PC-3 (cell line): ENCODE results near the gene SUSD3.

Source experiments
- EZH2 ChIP-seq: fragments of 300-600 bp; sonication (generic); IDR thresholded peaks from one replicate; pipeline ENCODE4 v1.6.1; 2017; ENCODE audit warnings: antibody characterized with exemption, mild to moderate bottlenecking, low read length; ENCODE audit not compliant: unreplicated experiment
- TF ChIP-seq, protein P1 (sequence below): fragments of 300-600 bp; sonication (generic); conservative IDR thresholded peaks from 2 replicates; pipeline ENCODE4 v1.5.1; 2017; ENCODE audit warnings: antibody characterized with exemption, low read depth, mild to moderate bottlenecking, low read length

DNA sequence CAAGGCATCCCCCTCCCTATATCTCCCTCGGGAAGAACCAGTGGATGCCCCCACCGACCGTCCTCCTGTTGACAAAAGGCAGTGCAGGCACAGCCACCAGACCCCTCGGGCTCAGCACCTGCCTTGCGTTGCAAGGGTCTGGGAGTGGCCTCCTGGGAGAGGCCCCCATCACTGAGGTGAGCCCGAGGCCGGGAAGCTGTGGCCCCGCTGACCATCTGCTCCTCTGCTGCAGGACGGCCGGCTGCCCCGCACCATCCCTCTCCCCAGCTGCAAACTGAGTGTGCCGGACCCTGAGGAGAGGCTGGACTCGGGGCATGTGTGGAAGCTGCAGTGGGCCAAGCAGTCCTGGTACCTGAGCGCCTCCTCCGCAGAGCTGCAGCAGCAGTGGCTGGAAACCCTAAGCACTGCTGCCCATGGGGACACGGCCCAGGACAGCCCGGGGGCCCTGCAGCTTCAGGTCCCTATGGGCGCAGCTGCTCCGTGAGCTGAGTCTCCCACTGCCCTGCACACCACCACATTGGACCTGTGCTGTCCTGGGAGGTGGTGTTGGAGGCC lies 23.3 kb upstream of the SUSD3 start:
- no peak for TF ChIP-seq EZH2
- TF ChIP-seq, protein P1, sequence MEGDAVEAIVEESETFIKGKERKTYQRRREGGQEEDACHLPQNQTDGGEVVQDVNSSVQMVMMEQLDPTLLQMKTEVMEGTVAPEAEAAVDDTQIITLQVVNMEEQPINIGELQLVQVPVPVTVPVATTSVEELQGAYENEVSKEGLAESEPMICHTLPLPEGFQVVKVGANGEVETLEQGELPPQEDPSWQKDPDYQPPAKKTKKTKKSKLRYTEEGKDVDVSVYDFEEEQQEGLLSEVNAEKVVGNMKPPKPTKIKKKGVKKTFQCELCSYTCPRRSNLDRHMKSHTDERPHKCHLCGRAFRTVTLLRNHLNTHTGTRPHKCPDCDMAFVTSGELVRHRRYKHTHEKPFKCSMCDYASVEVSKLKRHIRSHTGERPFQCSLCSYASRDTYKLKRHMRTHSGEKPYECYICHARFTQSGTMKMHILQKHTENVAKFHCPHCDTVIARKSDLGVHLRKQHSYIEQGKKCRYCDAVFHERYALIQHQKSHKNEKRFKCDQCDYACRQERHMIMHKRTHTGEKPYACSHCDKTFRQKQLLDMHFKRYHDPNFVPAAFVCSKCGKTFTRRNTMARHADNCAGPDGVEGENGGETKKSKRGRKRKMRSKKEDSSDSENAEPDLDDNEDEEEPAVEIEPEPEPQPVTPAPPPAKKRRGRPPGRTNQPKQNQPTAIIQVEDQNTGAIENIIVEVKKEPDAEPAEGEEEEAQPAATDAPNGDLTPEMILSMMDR: no peak
